HG03575 (cell line): ENCODE measurements around the gene PDE4D.
"Not testable (repeated sequence)": the region's sequence is repeated elsewhere in the genome, so short reads cannot be mapped to it uniquely, and the experiment has no call there.

Source experiments
- ATAC-seq: cut with Tn5 transposase; IDR thresholded peaks from one replicate; pipeline ENCODE4 v1.9.1; 2021; ENCODE audit not compliant: unreplicated experiment, insufficient number of reproducible peaks, low FRiP score; ENCODE audit errors: extremely low read depth

Gene PDE4D

GRCh38 chr5:59401637-59402036 is 491.9 kb downstream of the PDE4D start:
- no peak for ATAC-seq

GRCh38 chr5:59394956-59395355 is 498.6 kb downstream of the PDE4D start:
- not testable (repeated sequence) for ATAC-seq

GRCh38 chr5:59393585-59394420 is 499.7 kb downstream of the PDE4D start:
- ATAC-seq = no peak

- no peak for ATAC-seq
These were observed 501.9 kb downstream of the PDE4D start for GRCh38 chr5:59391576-59391975.

GRCh38 chr5:59390989-59391388 is 502.5 kb downstream of the PDE4D start:
- no peak for ATAC-seq

- ATAC-seq = no peak
These were observed 503.4 kb downstream of the PDE4D start for GRCh38 chr5:59390074-59390659.

GRCh38 chr5:59387127-59387526 is 506.4 kb downstream of the PDE4D start:
- no peak for ATAC-seq

GRCh38 chr5:59385700-59386099 is 507.8 kb downstream of the PDE4D start:
- no peak for ATAC-seq

GRCh38 chr5:59380350-59380951 is 513.1 kb downstream of the PDE4D start:
- ATAC-seq = peak; percentile 98

GRCh38 chr5:59374036-59374435 is 519.5 kb downstream of the PDE4D start:
- not testable (repeated sequence) for ATAC-seq

GRCh38 chr5:59371525-59372127 is 521.9 kb downstream of the PDE4D start:
- ATAC-seq = no peak

GRCh38 chr5:59368951-59369350 is 524.6 kb downstream of the PDE4D start:
- ATAC-seq = no peak

- ATAC-seq = no peak
These were observed 525.6 kb downstream of the PDE4D start for GRCh38 chr5:59367791-59368394.

GRCh38 chr5:59366784-59367183 is 526.7 kb downstream of the PDE4D start:
- no peak for ATAC-seq

GRCh38 chr5:59362438-59362837 is 531.1 kb downstream of the PDE4D start:
- ATAC-seq = no peak

GRCh38 chr5:59361454-59361853 is 532.1 kb downstream of the PDE4D start:
- no peak for ATAC-seq

- no peak for ATAC-seq
These were observed 533.4 kb downstream of the PDE4D start for GRCh38 chr5:59360130-59360555.

- ATAC-seq = no peak
These were observed 535.3 kb downstream of the PDE4D start for GRCh38 chr5:59358005-59358861.
